Fibroblast of mammary gland (primary cell): ENCODE results near the gene SCN3A.

Experiments
- DNase-seq: peaks from one replicate; pipeline ENCODE4 v3.0.0-alpha.2; 2010; ENCODE audit warnings: low read depth
- H3K4me3 ChIP-seq: 2 replicates; pipeline ENCODE4 v1.5.1; 2011; ENCODE audit warnings: low read depth, mild to moderate bottlenecking, low read length, moderate library complexity; ENCODE audit not compliant: control insufficient read depth
- TF ChIP-seq, protein P1 (sequence below): conservative IDR thresholded peaks from 2 replicates; pipeline ENCODE4 v1.5.1; 2011; ENCODE audit warnings: low read depth, low read length, inconsistent platforms; ENCODE audit not compliant: control insufficient read depth, insufficient read depth

SCN3A gene

DNA sequence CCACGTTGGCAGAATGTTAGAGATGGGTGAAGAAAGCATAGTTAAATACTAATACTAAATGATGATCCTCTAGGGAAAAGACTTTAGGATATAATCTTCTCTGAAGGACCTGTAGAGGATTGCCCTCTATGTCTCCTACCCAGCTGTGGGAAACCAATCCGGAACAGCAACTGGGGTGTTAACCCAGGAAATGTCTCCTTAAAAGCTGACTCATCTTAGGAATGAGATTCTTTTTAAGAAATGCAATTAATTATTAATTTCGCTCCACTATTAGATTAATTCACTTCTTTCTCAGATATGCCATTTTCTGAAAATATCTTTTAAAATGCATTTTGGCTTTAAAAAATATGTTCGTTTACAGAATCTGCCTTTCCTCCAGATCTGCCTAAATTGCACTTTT is 7.4 kb downstream of the SCN3A start:
- DNase-seq, result no peak
- TF ChIP-seq, protein P1, sequence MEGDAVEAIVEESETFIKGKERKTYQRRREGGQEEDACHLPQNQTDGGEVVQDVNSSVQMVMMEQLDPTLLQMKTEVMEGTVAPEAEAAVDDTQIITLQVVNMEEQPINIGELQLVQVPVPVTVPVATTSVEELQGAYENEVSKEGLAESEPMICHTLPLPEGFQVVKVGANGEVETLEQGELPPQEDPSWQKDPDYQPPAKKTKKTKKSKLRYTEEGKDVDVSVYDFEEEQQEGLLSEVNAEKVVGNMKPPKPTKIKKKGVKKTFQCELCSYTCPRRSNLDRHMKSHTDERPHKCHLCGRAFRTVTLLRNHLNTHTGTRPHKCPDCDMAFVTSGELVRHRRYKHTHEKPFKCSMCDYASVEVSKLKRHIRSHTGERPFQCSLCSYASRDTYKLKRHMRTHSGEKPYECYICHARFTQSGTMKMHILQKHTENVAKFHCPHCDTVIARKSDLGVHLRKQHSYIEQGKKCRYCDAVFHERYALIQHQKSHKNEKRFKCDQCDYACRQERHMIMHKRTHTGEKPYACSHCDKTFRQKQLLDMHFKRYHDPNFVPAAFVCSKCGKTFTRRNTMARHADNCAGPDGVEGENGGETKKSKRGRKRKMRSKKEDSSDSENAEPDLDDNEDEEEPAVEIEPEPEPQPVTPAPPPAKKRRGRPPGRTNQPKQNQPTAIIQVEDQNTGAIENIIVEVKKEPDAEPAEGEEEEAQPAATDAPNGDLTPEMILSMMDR, result no peak
- H3K4me3 ChIP-seq, result no peak overlapping the region

DNA sequence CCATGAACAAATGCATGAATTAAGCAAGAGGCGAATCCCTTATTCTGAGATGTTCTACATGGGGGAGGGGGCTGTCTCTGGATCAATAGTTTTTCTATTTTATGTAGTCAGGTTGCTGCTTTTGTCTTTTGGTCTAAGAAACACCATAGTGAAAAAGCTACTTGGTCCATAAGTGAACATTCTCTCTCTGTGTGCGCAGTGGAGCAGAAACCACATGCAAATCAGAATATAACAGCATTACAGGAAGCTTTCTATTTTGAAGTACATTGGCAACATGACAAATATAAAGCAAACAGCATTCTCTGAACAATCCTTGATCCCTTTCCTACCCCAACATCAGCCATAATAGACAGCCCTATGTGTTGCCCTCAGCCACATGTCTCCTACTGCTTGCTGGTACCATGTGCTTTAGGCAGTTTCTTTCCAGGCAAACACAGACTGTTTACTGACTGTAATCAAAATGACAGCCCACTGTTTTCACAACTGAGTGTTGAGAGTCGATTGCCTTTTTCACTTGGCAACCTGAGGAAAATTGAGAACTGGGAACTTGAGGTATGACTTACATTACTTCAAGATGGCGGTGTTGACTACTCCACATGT is 10.6 kb downstream of the SCN3A start:
- no peak for DNase-seq
- no peak overlapping the region for H3K4me3 ChIP-seq
- TF ChIP-seq, protein P1, result no peak

DNA sequence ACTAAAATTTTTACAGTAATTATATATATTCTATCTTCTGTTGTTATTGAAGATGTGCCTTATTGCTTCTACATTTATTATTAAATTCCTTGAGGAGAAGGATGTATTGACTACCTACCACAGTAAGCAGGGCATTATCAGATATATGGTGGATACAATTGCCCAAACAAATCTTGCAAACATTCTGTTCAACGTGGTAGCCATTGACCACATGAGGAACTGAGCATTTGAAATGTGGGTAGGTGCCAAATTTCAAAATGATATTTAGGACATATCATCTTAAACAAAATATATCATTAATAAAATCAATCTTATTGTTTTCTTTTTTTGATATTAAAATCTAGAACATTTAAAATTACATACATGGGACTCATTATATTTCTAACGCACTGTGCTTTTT is 11.1 kb downstream of the SCN3A start:
- no peak overlapping the region for H3K4me3 ChIP-seq
- DNase-seq, result no peak
- TF ChIP-seq, protein P1, result no peak

DNA sequence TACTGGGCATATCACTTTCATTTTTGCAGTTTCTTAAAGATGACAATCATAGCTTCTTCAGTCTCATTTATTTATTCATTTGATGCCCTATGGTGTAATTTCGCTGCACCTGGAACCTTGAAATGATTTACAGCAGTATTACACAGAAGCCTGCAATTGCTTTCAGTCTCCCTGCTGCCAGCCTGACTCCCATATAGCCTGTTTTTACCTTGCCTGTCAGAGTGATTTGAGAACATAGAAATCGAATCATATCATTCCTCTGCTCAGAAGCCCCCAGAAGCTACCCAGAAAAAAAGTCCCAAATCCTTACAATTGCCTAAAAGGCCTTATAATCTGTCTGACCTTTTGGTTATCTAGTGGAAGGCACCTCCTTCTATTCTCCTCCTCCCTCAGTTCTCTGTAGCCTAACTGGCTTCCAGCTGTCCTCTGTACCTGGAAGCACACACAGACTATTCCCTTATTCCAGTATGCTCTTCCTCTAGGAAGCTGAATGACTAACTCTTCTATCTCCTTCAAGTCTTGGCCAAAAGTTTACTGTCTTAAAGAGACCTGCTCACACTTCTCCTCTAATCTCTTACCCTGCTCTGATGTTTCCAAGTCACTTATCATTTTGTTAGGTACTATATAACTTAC is 12.6 kb downstream of the SCN3A start:
- no peak for DNase-seq
- H3K4me3 ChIP-seq, result no peak overlapping the region
- TF ChIP-seq, protein P1, result no peak

DNA sequence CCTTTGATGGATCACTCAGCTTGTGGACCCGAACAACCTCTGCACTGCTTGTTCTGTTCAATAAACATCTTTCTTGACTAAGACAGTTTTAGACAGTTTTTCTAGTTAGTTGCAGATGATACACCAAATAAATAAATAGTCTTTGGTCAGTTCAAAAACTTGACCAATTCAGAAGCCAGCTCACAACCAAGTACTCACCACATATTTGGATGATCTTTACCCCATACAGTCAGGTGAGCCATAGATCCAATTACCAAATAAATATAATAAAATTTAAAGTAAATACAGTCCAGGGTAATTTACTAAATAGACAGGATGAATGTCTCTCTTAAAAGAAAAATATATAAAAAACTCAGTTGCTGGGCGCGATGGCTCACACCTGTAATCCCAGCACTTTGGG is 18.2 kb downstream of the SCN3A start:
- H3K4me3 ChIP-seq, result no peak overlapping the region
- TF ChIP-seq, protein P1, result no peak
- no peak for DNase-seq

DNA sequence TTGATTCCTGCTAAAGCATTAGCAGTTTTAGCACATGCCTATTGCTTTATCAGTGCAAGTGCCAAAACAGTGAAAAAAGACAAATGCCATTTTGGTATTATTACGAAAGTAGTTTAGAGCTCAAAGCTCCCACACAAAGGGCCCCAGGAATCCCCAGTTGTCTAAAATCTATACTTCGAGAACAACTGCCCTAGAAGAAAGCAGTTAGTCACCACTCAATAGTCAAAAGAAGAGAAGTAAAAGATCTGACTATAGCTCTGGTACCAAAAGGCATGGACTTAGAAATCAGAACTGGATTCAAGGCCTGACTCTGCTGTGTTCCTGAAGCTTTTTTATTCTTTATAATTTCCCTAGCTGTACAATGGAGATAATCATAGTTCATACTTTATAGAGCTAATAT is 21.8 kb downstream of the SCN3A start:
- TF ChIP-seq, protein P1, result no peak
- no peak for DNase-seq
- H3K4me3 ChIP-seq, result no peak overlapping the region
